CD4-positive, alpha-beta T cell treated with Interleukin-6 for 4 hours (primary cell): ENCODE data around the gene ZNF555.
"Not testable (repeated sequence)": the region's sequence is repeated elsewhere in the genome, so short reads cannot be mapped to it uniquely, and the experiment has no call there.

Source experiments
- DNase-seq: peaks from one replicate; pipeline ENCODE4 v3.0.0-alpha.2; 2020; ENCODE audit warnings: mixed read lengths

The ZNF555 gene

DNA sequence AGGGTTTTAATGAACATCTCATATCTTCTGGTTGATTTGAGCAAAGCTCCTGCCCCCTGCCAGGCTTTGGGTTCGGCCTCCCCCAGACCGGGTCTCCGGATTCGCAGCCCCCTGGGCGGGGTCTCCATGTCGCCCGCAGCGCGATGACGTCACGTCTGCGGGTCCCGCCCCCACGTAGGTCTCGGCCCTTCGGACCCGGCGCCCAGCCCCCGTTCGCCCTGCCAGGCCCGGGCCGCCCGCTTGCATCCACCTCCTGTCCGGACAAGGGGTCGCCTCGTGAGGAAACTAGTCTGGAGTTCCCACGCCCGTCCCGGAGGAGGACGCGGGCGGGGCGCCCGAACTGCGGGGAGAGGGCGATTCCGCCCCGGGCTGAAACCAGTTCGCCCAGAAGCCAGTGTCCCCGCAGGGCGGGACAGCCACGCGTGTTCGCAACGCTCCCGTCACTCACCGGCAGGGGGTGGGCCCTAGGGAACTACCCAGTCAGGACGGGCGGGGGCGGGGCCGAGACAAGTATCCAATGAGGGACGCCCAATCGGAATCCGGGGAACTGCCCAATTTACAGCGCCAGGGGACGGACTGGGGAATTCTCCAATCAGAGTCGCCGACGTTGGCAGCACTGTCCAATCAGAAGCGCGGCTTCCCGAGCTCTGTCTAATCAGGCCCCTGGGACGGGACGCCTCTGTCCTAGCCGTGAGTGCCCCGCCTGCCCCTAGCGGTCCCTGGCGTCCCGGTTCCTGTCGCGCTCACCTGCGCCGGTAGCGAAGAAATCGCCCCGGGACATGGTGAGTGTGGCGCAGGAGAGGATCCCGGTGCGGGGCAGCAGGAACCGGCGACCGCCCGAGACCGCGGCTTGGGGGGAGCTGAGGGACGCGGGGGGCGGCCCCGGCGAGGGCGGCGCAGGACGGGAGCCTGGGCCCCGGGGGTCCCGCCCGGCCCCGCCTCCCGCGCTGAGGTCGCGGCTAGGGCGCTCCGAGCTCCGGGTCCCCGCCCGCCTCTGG is at the start of gene ZNF555:
Gene ZNF555, plus strand, starts transcription at position 682 of the 998 bp plus-strand sequence. Its CDS starts 98 bp downstream, at position 780.
- DNase-seq, result peak; percentile 100

DNA sequence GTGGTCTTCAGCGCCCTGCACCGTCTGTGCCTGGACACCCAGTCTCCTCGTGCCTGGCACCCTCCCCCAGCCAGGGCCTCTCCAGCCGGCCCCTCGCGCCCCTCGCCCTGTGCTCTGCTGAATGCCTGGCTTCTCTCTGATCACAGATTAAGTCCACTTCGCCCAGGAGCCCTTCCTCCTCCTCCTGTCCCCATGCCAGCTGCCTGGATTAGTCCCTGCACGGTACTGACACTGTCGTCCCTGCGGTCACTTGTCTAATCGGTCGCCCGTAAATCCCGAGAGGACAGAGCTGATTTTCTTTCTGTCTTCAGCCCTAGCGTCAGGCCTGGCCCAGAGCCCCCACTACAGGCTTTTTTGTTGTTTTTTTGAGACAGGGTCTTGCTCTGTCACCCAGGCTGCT is 49.4 kb upstream of the ZNF555 start:
- no peak for DNase-seq

DNA sequence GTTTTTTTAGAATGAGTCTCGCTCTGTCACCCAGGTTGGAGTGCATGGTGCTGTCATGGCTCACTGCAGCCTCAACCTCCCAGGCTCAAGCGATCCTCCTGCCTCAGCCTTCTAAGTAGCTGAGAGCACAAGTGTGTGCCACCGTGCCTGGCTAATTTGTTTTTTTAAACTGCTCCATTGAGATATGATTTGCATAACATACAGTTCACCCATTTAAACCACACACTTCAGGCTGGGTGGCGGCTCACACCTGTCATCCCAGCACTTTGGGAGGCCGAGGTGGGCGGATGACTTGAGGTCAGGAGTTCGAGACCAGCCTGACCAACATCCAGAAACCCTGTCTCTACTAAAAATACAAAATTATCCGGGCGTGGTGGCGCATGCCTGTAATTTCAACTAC is 48.6 kb upstream of the ZNF555 start:
- DNase-seq, result not testable (repeated sequence)

DNA sequence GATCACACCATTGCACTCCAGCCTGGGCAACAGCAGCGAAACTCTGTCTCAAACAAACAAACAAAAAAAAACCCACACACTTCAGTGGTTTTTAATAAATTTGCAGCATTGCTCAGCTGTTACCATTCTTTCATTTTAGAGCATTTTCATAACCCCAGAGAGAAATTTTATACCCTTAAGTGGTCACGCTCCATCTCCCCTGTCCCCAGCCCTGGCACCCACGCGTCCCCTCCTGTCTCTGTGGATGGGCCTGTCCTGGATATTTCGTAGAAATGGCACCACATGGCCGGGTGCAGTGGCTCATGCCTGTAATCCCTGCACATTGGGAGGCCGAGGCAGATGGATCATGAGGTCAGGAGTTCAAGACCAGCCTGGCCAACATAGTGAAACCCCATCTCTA is 48.1 kb upstream of the ZNF555 start:
- DNase-seq, result no peak

DNA sequence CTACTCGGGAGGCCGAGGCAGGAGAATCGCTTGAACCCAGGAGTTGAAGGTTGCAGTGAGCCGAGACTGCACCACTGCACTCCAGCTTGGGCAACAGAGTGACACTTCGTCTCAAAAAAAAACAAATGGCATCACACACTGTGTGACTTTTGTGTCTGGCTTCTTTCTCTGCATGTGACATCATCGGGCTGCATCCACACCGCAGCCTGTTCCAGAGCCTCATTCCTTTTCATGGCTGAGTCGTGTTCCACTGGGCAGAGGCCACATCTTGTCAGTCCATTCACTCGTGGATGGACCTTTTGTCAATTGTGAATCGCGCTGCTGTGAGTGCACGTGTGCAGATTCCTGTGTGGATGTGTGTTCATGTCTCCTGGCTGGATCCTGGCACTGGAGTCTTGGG is 47.7 kb upstream of the ZNF555 start:
- DNase-seq, result no peak

DNA sequence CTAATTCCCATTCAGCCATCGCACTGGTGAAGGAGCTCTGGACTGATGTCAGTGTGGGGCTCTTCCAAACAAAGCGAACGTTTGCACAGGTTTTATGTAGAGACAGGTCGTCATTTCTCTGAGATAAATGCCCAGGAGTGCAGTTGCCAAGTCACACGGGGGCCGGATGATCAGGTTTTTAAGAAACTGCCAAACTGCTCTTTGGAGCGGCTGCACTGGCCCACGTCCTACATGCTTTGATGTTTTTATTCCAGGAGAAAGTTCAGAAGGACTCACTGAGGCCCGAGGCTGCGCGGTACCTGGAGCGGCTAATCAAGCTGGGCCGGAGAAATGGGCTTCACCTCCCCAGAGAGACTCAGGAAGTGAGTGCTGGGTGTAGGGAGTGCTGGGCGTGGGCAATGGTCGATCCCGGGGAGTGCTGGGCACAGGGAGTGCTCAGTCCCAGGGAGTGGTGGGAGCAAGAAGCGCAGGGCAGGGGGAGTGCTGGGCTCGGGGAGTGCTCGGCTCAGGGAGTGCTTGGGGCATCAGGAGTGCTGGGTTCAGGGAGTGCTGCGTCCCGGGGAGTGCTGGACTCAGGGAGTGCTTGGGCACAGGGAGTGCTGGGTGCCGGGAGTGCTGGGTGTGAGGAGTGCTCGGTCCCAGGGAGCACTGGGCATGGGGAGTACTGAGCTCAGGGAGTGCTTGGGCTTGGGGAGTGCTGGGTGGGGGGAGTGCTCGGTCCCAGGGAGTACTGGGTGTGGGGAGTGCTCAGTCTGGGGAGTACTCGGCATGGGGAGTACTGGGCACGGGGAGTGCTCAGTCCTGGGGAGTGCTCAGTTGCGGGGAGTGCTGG is 45.2 kb upstream of the ZNF555 start:
- no peak for DNase-seq

DNA sequence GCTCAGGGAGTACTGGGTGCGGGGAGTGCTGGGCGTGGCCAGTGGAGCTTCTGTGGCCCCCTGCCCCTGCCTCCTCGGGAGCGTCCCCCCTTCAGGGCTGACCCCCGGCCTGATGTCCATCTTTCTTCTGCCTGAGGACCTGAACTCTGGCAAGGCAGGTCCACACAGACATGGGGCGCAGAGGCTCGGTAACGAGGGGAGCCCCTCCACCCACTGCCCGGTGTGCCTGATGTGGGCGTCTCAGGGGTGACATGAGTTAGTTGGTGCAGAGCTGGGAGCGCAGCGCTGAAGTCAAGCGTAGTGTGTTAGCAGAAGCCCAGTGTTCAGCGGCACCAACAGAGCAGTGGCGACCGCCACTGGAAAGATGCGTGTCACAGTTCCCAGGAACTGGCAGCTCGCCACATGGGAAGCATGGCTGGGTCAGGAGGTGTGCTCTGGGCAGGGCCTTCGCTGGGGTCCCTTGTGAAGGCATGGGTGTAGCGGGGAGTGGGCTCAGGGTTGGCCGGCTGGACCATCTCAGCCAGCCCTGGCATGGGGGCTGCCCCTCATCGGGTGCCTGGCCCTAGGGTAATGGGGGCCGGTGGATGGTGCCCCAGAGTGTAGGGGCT is 44.5 kb upstream of the ZNF555 start:
- DNase-seq, result no peak

DNA sequence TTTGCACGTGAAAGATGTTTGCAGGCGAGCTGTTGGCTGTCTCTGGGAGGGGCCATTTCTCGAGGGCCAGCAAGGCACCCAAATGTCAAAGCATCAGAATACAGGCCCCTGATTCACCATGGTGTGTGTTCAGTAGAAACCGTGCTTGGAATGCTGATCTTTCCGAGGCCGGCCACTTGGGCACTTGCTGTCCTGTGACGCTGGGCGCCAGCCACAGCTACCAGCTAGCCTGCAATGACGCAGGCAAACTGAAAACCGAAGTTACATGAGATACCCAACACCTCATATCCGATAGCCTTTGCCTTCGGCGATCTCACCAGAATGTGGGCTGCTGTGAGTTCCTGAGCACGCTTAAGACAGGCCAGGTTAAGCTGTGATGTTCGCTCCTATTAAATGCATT is 44.0 kb upstream of the ZNF555 start:
- DNase-seq, result no peak

DNA sequence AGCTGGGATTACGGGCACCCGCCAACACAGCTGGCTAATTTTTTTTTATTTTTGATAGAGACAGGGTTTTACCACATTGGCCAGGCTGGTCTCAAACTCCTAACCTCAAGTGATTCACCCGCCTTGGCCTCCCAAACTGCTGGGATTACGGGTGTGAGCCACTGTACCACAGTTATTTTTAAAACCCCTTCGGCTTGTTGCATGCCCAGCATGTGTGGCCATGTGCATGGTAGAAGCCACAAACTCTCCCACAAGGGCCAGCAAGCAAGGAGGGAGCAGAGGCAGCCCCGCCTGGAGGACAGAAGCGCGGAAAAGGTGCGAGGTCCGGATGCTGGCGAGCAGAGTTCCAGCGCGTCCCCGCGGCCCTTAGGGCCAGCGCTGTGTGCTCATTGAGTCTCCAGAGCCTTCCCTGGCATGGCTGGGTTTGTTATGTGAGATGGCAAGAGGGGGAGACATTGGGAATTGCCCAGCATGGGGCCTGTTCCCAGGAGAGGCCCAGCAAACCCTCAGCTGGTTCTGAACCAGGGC is 43.1 kb upstream of the ZNF555 start:
- DNase-seq, result no peak

DNA sequence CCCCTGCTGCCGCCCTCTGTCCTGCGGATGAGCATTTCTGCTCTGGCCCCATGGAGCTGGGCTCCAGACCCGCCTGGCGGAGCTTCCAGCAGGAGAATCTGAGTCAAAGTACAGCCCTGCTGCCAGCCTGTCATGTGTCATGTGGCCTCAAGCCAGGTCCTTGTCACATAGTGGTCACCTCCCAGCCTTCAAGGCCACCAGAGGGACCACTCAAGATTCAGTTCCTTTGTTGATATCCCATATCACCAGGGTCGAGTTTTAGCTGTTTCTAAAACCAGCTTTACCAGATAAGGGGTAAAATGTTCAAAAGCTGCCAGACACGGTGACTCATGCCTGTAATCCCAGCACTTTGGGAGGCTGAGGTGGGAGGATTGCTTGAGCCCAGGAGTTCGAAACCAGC is 42.5 kb upstream of the ZNF555 start:
- DNase-seq, result no peak

DNA sequence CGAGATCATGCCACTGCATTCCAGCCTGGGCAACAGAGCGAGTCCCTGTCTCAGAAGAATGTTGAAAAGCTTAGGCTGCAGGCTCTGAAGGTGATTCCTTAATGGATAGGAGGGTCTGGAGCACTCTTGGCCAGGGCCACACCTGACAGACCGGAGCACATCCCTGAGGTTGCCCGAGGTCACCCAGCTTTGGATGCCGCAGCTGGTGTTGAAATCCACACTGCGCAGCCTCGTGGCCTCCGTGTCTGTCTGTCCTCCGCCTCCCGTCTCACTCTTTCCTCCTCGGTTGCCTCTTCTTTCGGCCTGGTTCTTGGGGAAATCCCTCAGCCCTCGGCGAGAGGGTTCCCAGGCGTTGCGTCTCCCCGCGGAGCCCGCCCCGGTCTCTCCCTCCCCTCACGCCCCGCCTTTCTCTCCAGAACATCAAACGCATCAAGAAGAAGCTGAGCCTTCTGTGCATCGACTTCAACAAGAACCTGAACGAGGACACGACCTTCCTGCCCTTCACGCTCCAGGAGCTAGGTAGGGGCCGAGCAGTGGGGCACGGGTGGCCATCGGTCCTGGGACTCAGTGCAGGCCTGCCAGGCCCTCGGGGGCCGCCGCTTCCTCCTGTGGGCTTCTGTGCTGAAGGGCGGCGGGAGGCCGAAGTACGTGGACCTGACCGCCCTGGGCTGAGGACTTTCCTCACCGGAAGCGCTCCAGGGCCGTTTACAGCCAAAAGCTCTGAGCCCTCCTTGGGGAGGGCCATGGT is 41.8 kb upstream of the ZNF555 start:
- DNase-seq, result no peak

DNA sequence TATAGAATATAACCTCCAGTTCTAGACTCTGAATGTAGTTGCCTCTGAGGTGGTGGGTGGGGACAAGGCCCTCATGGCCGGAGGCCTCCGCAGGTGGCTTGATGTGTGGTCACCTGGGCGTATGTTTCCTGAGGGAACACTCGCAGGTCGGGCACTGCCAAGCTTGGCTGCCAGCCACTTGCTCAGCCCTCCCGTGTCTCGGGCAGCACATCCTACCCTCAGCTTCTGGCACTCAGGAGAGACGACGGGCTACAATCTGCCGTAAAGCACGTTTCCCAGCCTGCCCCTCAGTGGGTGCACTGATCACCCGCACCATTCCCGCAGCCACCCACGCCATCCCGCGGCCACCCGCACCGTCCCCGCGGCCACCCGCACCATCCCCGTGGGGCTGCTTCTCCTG is 40.8 kb upstream of the ZNF555 start:
- DNase-seq, result no peak

DNA sequence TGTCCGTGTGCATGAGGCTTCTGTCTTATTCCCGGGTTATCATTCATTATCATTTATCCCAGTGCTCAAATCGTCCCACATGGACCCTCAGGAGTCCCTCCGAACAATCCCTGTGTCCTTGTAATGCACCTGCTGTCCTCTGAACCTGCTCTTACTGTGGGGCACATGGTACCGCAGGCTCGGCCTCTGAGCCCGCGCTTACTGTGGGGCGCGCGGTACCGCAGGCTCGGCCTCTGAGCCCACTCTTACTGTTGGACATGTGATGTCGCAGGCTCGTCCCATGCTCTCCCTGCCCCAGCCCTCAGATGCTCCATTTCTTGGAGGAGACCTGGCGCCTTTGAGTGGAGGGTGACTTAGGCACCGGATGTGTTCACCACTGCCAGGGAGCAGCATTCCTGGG is 38.4 kb upstream of the ZNF555 start:
- DNase-seq, result no peak

DNA sequence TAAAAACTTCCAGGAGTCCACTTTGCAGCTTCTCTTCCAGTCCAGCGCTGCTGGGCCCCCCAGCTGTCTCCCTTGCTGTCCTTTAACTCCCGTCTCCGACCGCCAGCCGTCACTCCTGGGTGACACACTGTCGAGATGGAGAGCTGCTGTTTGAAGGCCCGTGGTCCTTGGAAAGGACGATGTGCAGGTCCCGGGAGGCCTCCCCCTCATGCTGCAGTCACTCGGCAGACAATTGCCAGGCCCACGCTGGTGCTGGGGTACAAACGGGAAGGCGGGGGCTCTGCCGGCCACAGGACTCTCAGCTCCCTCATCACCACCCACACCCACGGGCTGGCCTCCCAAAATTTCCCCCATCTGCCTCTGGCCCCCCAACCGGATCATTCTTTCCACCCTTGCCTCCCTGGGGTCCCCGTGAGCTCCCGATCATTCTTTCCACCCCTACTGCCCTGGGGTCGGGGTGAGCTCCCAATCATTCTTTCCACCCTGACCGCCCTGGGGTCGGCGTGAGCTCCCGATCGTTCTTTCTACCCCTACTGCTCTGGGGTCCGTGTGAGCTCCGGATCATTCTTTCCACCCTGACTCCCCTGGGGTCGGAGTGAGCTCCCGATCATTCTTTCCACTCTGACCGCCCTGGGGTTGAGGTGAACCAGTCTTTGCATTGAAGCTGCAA is 37.7 kb upstream of the ZNF555 start:
- DNase-seq, result no peak

DNA sequence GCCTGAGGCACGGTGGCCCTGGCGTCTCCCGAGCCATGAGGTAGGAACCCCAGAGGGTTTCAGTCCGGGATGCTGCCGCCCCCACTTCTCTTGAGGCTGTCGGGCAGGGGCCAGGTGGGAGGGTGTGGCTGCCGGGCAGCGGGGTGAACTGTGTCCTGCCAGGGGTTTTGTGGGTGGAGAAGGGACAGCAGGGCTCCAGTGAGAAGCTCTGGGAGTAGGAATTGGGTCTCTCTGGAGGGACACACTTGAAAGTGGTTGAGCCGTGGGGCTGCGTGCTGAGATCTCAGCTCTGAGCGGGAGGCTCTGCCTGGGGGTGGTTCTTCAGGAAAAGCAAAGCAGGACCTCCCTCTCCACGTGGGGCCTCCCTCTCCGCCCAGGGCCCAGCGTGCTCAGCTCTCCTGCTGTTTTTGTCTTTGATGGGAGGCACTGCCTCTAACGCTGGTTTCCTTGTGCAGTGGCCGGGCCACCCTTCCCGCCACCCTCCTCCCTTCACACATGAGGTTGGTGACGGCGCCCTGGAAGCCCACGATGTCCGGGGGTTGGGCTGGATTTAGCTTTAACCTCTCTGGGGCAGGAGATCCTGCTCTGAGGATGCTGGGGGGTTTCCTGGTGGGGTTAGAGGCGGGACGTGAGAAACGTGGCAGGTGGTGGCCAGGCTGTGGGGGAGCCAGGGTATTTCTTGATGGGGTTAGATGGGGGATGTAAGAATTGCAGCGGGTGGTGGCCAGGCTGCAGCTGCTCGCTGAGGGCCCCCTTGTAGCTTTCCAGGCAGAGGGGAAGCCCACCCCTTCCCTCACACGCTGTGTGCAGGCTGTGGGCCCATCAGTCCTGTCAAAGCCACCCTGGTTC is 36.9 kb upstream of the ZNF555 start:
- no peak for DNase-seq

DNA sequence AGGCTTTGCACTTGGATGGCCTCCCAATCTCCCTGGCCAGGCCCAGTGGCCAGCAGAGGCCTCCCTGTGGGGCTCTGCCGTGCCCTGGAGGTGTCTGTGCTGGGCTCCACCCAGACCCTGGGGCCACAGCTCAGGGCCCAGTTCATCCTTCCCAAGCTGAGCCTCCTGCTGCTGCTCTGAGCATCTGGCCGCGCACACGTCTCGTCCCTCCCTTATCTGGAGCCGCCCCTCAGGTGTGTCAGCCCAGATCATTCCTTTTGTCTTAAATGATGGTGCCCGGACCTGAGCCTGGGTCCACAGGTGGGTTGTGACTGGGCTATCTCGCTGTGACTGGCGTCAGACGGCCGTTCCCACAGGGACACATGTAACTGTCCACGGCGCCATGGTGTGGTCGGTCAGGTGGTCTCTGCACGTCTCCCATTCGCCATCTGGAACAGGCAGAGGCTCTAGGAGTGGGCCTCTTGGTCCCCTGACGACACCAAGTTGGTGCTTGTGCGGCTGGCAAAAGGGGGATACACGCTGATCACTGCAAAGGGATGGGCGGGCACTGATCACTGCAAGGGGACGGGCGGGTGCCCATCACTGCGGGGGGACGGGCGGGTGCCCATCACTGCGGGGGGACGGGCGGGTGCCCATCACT is 35.9 kb upstream of the ZNF555 start:
- DNase-seq, result no peak

DNA sequence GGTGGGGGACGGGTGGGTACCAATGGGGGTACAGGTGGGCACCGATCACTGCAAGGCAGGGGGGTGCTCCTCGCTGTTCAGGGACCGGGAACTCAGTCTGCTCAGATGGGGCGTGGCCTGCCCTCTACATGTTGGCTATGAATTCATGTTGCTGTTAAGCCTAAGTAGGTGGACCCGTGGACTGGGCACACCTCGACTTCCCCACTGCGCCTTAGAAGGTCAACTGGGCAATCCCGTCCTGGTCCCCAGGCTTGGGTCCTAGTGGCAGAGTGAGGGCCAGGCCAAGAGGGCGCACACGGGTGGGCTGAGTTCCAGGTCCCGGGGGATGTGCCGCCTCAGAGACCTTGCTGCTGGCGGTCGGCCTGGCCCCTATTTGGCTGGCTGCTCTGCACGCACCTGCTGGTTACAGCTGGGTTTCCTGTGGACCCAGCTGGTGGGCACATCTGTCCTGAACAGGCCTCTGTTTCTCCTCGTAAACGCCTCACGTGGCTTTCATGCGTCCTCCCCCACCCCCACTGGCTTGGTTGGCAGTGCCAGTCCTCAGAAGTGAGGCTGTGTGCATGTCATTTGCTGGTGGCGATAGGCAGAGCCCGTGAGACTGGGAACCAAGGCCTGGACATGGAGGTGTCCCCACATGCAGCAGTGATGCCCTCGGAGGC is 35.2 kb upstream of the ZNF555 start:
- DNase-seq, result no peak

DNA sequence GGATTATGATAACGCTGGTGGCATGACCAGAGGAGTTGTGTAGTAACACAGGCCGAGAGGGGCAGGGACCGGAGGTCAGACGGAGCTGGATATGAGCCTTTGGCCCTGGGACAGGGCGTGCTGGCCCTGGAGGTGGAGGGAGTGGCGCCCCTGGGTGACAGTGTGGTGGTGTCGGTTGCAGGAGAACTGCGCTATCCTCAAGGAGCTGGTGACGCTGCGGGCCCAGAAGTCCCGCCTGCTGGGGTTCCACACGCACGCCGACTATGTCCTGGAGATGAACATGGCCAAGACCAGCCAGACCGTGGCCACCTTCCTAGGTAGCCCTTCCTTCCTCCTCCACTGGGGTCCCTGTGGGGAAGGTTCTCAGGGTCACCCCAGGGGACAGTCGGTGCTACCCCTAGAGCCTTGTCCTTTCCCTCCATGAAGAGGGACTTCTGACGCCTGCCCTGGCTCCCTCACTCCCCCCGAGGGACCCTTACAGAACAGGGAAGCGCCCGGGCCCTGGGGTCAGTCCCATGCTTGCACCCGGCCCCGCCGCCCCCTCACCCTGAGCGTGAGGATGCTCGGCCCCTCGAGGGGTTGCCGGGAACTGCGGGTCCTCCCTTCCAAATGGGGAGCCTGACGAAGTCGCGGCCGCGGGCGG is 34.4 kb upstream of the ZNF555 start:
- DNase-seq, result no peak
